ENCODE results near the gene ELP2. TPM values are rescaled to one million over a fixed set of nuclear protein-coding genes. Genes with fewer than 3 reads are reported as not detected.
A peak's percentile ranks its signal among the peaks of the same experiment; 100 is the strongest.

The ELP2 gene
- total RNA-seq, 1 donor from 2014 or later, result 69.0 TPM

GRCh38 chr18:36196238-36196995 is 66.7 kb downstream of the ELP2 start:
- Histone ChIP-seq H3K36me3 (no peaks in the 10 kb centered on the region), H3K9me3 (no peaks in the 10 kb centered on the region), H3K4me3 (no peak overlapping the region), H3K27ac (no peak overlapping the region), H3K27me3 (no peaks in the 10 kb centered on the region), H3K4me1 (no peaks in the 10 kb centered on the region)
- TF ChIP-seq CTCF (IDR thresholded peaks at IDR 0.05), result no peak
- ATAC-seq (no peak), DNase-seq (no peak)
- intact Hi-C loops (cut with DNase I), result no loop called here

GRCh38 chr18:36197511-36198166 is 67.9 kb downstream of the ELP2 start:
- intact Hi-C loops (cut with DNase I), result no loop called here

GRCh38 chr18:36199691-36200295 is 70.1 kb downstream of the ELP2 start:
- no peak for TF ChIP-seq CTCF (IDR thresholded peaks at IDR 0.05)
- DNase-seq (no peak), ATAC-seq (peak; percentile 6)
- no peak overlapping the region for H3K4me3 ChIP-seq
- H3K27ac ChIP-seq, result no peak overlapping the region
- intact Hi-C loops (cut with DNase I), result no loop called here
- H3K4me1 ChIP-seq, result no peaks in the 10 kb centered on the region
- no peaks in the 10 kb centered on the region for H3K36me3 ChIP-seq
- no peaks in the 10 kb centered on the region for H3K9me3 ChIP-seq
- no peaks in the 10 kb centered on the region for H3K27me3 ChIP-seq

More at GRCh38 chr18:36197511-36198166, 67.9 kb downstream of the ELP2 start:
- H3K4me3 ChIP-seq, result no peak overlapping the region
- H3K27me3 ChIP-seq, result no peaks in the 10 kb centered on the region
- DNase-seq, result no peak
- ATAC-seq, result no peak
- H3K9me3 ChIP-seq, result no peaks in the 10 kb centered on the region
- no peaks in the 10 kb centered on the region for H3K36me3 ChIP-seq
- TF ChIP-seq CTCF (IDR thresholded peaks at IDR 0.05), result no peak
- no peaks in the 10 kb centered on the region for H3K4me1 ChIP-seq
- H3K27ac ChIP-seq, result no peak overlapping the region

DNA sequence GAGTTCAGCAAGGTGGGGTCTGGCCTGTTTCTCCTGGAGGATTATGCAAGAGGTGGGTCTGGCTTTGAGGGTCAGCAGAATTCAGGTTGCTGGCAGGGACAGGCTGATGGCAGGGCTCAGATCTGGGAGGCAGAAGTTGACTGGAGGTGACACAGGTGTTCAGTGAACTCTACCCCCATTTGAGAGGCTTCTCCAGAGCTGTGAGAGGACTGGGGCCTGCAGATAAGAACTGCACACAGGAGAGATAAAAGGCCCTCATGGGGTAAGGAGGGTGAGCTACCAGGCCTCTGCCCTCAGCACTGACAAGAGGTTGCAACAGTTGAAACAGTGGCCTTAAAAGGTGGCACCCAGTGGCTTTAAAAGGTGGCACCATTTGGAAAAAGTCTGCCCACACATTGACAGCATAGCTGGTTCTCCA is 70.7 kb downstream of the ELP2 start:
- H3K4me3 ChIP-seq, result no peak overlapping the region
- ATAC-seq (no peak), DNase-seq (no peak)
- intact Hi-C loops (cut with DNase I), result no loop called here
- H3K9me3 ChIP-seq, result no peaks in the 10 kb centered on the region
- no peaks in the 10 kb centered on the region for H3K4me1 ChIP-seq
- H3K27ac ChIP-seq, result no peak overlapping the region
- TF ChIP-seq CTCF (IDR thresholded peaks at IDR 0.05), result no peak
- H3K27me3 ChIP-seq, result no peaks in the 10 kb centered on the region
- H3K36me3 ChIP-seq, result no peaks in the 10 kb centered on the region

- Histone ChIP-seq H3K27ac (no peak overlapping the region), H3K36me3 (no peaks in the 10 kb centered on the region), H3K4me3 (no peak overlapping the region), H3K4me1 (no peaks in the 10 kb centered on the region), H3K9me3 (no peaks in the 10 kb centered on the region), H3K27me3 (no peaks in the 10 kb centered on the region)
- DNase-seq (no peak), ATAC-seq (no peak)
- no peak for TF ChIP-seq CTCF (IDR thresholded peaks at IDR 0.05)
- intact Hi-C loops (cut with DNase I), result no loop called here
Observed at GRCh38 chr18:36201765-36202164, 72.1 kb downstream of the ELP2 start.

Data from upper lobe of right lung (tissue), 1 donor.